ENCODE measurements around the gene SLC16A3. TPM values are rescaled to one million over a fixed set of nuclear protein-coding genes. Genes with fewer than 3 reads are reported as not detected.

Gene SLC16A3
- total and polyA plus RNA-seq, 9 of the 15 experiments (the other 6 are each of a cell fraction or from before 2014, with no cell fraction given): 0.11 to 5.4 (median 1.2) TPM; not detected in 2

DNA sequence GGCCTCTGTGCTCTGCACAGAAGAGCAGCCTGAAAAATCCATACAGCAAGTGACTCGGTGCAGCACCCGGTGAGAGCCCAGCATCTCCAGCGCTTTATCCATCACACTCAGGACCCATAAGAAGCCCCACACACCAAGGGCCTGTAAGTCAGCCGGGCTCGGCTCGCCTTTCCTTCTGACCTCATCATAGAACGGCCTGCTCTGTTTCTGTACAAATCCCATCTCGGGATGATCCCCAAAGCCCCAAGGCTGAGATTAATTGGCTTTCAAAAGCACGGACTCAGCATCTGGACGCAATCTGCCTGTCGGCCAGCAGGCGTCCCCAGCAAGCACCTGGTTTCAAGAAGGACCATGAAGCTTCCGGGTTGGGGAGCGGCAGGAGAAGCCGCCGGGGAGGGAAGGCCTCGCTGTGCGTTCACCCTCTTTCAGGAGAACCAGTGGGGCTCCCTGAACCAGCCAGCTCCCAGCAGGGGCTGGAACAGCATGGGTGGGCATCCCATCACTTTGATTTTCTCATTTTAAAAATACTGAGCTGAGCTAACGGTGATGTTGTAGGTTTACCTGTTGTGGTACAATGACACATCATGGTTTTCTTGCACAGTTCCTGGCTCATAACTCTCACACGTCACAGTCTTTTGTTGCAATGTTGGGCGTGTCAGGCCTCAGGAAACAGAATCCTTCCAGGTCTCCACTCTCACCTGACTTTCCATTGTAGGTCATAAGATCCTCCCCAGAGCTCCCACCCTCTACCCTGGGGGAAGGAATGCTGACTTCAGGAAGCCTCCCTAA lies 22.9 kb upstream of the SLC16A3 start (continued):
- TF ChIP-seq, protein P1, sequence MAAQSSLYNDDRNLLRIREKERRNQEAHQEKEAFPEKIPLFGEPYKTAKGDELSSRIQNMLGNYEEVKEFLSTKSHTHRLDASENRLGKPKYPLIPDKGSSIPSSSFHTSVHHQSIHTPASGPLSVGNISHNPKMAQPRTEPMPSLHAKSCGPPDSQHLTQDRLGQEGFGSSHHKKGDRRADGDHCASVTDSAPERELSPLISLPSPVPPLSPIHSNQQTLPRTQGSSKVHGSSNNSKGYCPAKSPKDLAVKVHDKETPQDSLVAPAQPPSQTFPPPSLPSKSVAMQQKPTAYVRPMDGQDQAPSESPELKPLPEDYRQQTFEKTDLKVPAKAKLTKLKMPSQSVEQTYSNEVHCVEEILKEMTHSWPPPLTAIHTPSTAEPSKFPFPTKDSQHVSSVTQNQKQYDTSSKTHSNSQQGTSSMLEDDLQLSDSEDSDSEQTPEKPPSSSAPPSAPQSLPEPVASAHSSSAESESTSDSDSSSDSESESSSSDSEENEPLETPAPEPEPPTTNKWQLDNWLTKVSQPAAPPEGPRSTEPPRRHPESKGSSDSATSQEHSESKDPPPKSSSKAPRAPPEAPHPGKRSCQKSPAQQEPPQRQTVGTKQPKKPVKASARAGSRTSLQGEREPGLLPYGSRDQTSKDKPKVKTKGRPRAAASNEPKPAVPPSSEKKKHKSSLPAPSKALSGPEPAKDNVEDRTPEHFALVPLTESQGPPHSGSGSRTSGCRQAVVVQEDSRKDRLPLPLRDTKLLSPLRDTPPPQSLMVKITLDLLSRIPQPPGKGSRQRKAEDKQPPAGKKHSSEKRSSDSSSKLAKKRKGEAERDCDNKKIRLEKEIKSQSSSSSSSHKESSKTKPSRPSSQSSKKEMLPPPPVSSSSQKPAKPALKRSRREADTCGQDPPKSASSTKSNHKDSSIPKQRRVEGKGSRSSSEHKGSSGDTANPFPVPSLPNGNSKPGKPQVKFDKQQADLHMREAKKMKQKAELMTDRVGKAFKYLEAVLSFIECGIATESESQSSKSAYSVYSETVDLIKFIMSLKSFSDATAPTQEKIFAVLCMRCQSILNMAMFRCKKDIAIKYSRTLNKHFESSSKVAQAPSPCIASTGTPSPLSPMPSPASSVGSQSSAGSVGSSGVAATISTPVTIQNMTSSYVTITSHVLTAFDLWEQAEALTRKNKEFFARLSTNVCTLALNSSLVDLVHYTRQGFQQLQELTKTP (IDR thresholded peaks at IDR 0.05; ENCODE audit: low read depth in 1 of 2, partially characterized antibody in 2 of 2): peak; percentile 10 to 62
- TF ChIP-seq ZNF717 (CRISPR knock-in tag; IDR thresholded peaks at IDR 0.05) (no peak), ARID1B (IDR thresholded peaks at IDR 0.05) (no peak), BRD4 (IDR thresholded peaks at IDR 0.05) (no peak), SMAD4 (CRISPR knock-in tag; conservative IDR thresholded peaks at IDR 0.05) (peak; percentile 49), TAL1 (IDR thresholded peaks at IDR 0.05) (no peak), ATF7 (IDR thresholded peaks at IDR 0.05) (peak; percentile 73), ARHGAP35 (IDR thresholded peaks at IDR 0.05; ENCODE audit: partially characterized antibody) (no peak), PML (IDR thresholded peaks at IDR 0.05; ENCODE audit: low read length) (no peak), SMARCE1 (IDR thresholded peaks at IDR 0.05) (no peak), SMC3 (conservative IDR thresholded peaks at IDR 0.05; ENCODE audit: insufficient read depth, low read depth, low read length) (peak; percentile 82), ELF1 (tag; IDR thresholded peaks at IDR 0.05) (peak; percentile 96), ZNF232 (CRISPR knock-in tag; IDR thresholded peaks at IDR 0.05) (no peak), EP400 (IDR thresholded peaks at IDR 0.05) (peak; percentile 64), ZNF668 (CRISPR knock-in tag; IDR thresholded peaks at IDR 0.05) (0 out of 2 replicates have a peak, but pooled peaks have one; percentile 71), ZNF778 (CRISPR knock-in tag; IDR thresholded peaks at IDR 0.05) (no peak), POLR2B (IDR thresholded peaks at IDR 0.05; ENCODE audit: low read depth, partially characterized antibody) (peak; percentile 53), PTBP1 (IDR thresholded peaks at IDR 0.05; ENCODE audit: low read depth, low read length) (0 out of 2 replicates have a peak, but pooled peaks have one; percentile 44), SRSF9 (IDR thresholded peaks at IDR 0.05; ENCODE audit: borderline replicate concordance, low read depth, low read length) (no peak)
- TF ChIP-seq, protein P2, sequence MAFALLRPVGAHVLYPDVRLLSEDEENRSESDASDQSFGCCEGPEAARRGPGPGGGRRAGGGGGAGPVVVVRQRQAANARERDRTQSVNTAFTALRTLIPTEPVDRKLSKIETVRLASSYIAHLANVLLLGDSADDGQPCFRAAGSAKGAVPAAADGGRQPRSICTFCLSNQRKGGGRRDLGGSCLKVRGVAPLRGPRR (CRISPR knock-in tag; IDR thresholded peaks at IDR 0.05): no peak
